A549 (cell line): ENCODE data around the gene ZNF143. TPM values are rescaled to one million over a fixed set of nuclear protein-coding genes. Genes with fewer than 3 reads are reported as not detected.

Source experiments
- ATAC-seq, 2 experiments: fragments of 200-7000 bp in 1 of 2; fragments of >200 bp in 1 of 2; cut with Nextera tagmentation in 1 of 2; cut with Tn5 transposase in 1 of 2; 3 replicates each; pipeline versions ENCODE4 v1.8.0 to v1.9.1; 2018 to 2020; ENCODE audit warnings: mild to moderate bottlenecking in 1 of 2, moderate library complexity in 1 of 2
- CTCF ChIA-PET: fragments of 300-600 bp; sonication (Branson Sonifier 250); formaldehyde crosslinking; extraction: SDS; loops from one replicate; lab custom pipeline; 2021; ENCODE audit warnings: antibody characterized with exemption, inconsistent platforms; lab: Yijun Ruan, JAX
- POLR2A ChIA-PET: fragments of 350-600 bp; formaldehyde crosslinking; extraction: SDS; loops from one replicate; lab custom pipeline; 2021; ENCODE audit warnings: antibody characterized with exemption, inconsistent platforms; lab: Yijun Ruan, JAX
- DNase-seq, 2 experiments: peaks; one replicate each; pipeline versions ENCODE4 v3.0.0 to v3.0.0-alpha.2; 2011 to 2016; ENCODE audit warnings: low read depth in 1 of 2, low spot score in 1 of 2
- FAIRE-seq: peaks from 2 replicates; lab custom pipeline; 2011; peaks lifted over from hg19 to GRCh38; lab: Jason Lieb, UNC
- H3K27ac ChIP-seq, 2 experiments: fragments of >200 bp; sonication (Bioruptor Twin); formaldehyde crosslinking; 3 replicates each; pipeline ENCODE4 v1.5.1; 2016 to 2017
- H3K4me1 ChIP-seq: fragments of >200 bp; sonication (Bioruptor Twin); formaldehyde crosslinking; 3 replicates; pipeline ENCODE4 v1.6.1; 2016
- H3K4me2 ChIP-seq: fragments of >200 bp; sonication (Bioruptor Twin); formaldehyde crosslinking; 3 replicates; pipeline ENCODE4 v1.6.1; 2016
- H3K4me3 ChIP-seq: fragments of >200 bp; sonication (Bioruptor Twin); formaldehyde crosslinking; 3 replicates; pipeline ENCODE4 v1.5.1; 2016
- H3K9me3 ChIP-seq: fragments of >200 bp; sonication (Bioruptor Twin); formaldehyde crosslinking; 3 replicates; pipeline ENCODE4 v1.6.1; 2016
- CBX2 ChIP-seq: fragments of 200-600 bp; sonication (generic); IDR thresholded peaks from 2 replicates; pipeline ENCODE4 v1.6.1; 2016; ENCODE audit warnings: low read depth, mild to moderate bottlenecking, borderline replicate concordance
- CBX8 ChIP-seq: fragments of 200-600 bp; sonication (generic); IDR thresholded peaks from 2 replicates; pipeline ENCODE4 v1.6.1; 2016
- EHMT2 ChIP-seq: fragments of 200-600 bp; sonication (generic); IDR thresholded peaks from 2 replicates; pipeline ENCODE4 v1.6.1; 2016; ENCODE audit warnings: antibody characterized with exemption, low read depth, mild to moderate bottlenecking, moderate library complexity
- FOXS1 ChIP-seq: fragments of 250-450 bp; sonication (Bioruptor Pico); IDR thresholded peaks from 2 replicates; pipeline ENCODE4 v1.5.0; 2020; ENCODE audit warnings: mild to moderate bottlenecking, moderate library complexity
- GATA3 ChIP-seq: IDR thresholded peaks from 2 replicates; pipeline ENCODE4 v1.6.1; 2012; ENCODE audit warnings: borderline replicate concordance
- HOXA7 ChIP-seq: fragments of 250-450 bp; sonication (Bioruptor Pico); IDR thresholded peaks from 2 replicates; pipeline ENCODE4 v1.5.0; 2020; ENCODE audit warnings: mild to moderate bottlenecking, moderate library complexity
- JUN ChIP-seq, 2 experiments: fragments of >200 bp; sonication (Bioruptor Twin); formaldehyde crosslinking; IDR thresholded peaks; 2 replicates in 1 of 2; 3 replicates in 1 of 2; pipeline ENCODE4 v1.6.1; 2016 to 2017
- MAFK ChIP-seq: fragments of 450-650 bp; IDR thresholded peaks from 2 replicates; pipeline ENCODE4 v1.6.1; 2014; ENCODE audit not compliant: partially characterized antibody
- NFE2L2 ChIP-seq: fragments of 150-350 bp; conservative IDR thresholded peaks from 2 replicates; pipeline ENCODE4 v1.6.1; 2014; ENCODE audit warnings: low read length
- PHF8 ChIP-seq: fragments of 200-600 bp; sonication (generic); IDR thresholded peaks from 2 replicates; pipeline ENCODE4 v1.6.1; 2016; ENCODE audit warnings: low read depth, mild to moderate bottlenecking, antibody characterized with exemption, moderate library complexity, borderline replicate concordance
- POLR2A ChIP-seq: IDR thresholded peaks from 2 replicates; pipeline ENCODE4 v1.6.1; 2012; ENCODE audit warnings: mild to moderate bottlenecking, low read length
- RAD21 ChIP-seq, 2 experiments: fragments of >200 bp in 1 of 2; sonication (Bioruptor Twin) in 1 of 2; formaldehyde crosslinking in 1 of 2; IDR thresholded peaks in 1 of 2; conservative IDR thresholded peaks in 1 of 2; 2 replicates in 1 of 2; 3 replicates in 1 of 2; pipeline ENCODE4 v1.6.1; 2012 to 2018; ENCODE audit warnings: inconsistent platforms in 1 of 2
- RCOR1 ChIP-seq: fragments of 150-350 bp; IDR thresholded peaks from 2 replicates; pipeline ENCODE4 v1.6.1; 2014; ENCODE audit warnings: antibody characterized with exemption, low read length, low read depth
- SMC3 ChIP-seq: fragments of >200 bp; sonication (Bioruptor Twin); formaldehyde crosslinking; IDR thresholded peaks from 3 replicates; pipeline ENCODE4 v1.6.1; 2018; ENCODE audit warnings: inconsistent platforms
- TP53 ChIP-seq: fragments of 250-450 bp; sonication (Bioruptor Pico); IDR thresholded peaks from 2 replicates; pipeline ENCODE4 v1.5.0; 2021; ENCODE audit warnings: mild to moderate bottlenecking, moderate library complexity
- ZC3H11A ChIP-seq: fragments of 450-650 bp; IDR thresholded peaks from 2 replicates; pipeline ENCODE4 v1.6.1; 2014; ENCODE audit warnings: antibody characterized with exemption, mild to moderate bottlenecking
- ZSCAN20 ChIP-seq: fragments of 250-450 bp; sonication (Bioruptor Pico); IDR thresholded peaks from 2 replicates; pipeline ENCODE4 v1.8.0; 2022; ENCODE audit warnings: mild to moderate bottlenecking, moderate library complexity
- WGBS: methylation state at CpG from one replicate; pipeline ENCODE4 v1.1.6; 2017; ENCODE audit errors: missing lambda C conversion rate; 5-methylcytosine and 5-hydroxymethylcytosine counted together
- polyA plus RNA-seq, 4 experiments: library from polyadenylated mRNA; depleted of rRNA in 3 of 4; stranded (reverse); fragments of >200 nt; fragmentation: RNase III in 1 of 4; extraction: RNeasy Plus Mini Kit Qiagen cat#74134 plus additional on column Dnase treatment in 1 of 4; gene quantifications; 2 replicates in 3 of 4; 3 replicates in 1 of 4; pipeline ENCODE4 v1.2.3, GENCODE V29; 2011 to 2017
- TF ChIP-seq, protein P1 (sequence below): fragments of 200-600 bp; sonication (generic); IDR thresholded peaks from 2 replicates; pipeline ENCODE4 v1.6.1; 2016; ENCODE audit warnings: antibody characterized with exemption, mild to moderate bottlenecking, moderate library complexity
- TF ChIP-seq, protein P2 (sequence below): fragments of 250-450 bp; sonication (Bioruptor Pico); IDR thresholded peaks from 2 replicates; pipeline ENCODE4 v1.5.0; 2021; ENCODE audit warnings: mild to moderate bottlenecking, moderate library complexity, borderline replicate concordance
- TF ChIP-seq, protein P3 (sequence below): IDR thresholded peaks from 2 replicates; pipeline ENCODE4 v1.6.1; 2012; ENCODE audit warnings: low read depth, borderline replicate concordance
- TF ChIP-seq, protein P4 (sequence below): fragments of >200 bp; sonication (Bioruptor Twin); formaldehyde crosslinking; IDR thresholded peaks from 3 replicates; pipeline ENCODE4 v1.6.1; 2016
- TF ChIP-seq, protein P5 (sequence below): fragments of 250-450 bp; sonication (Bioruptor Pico); IDR thresholded peaks from 2 replicates; pipeline ENCODE4 v1.5.0; 2020; ENCODE audit warnings: low read depth, mild to moderate bottlenecking, moderate library complexity

ZNF143 gene
- polyA plus RNA-seq, 2 of the 4 experiments (the other 2 are of a cell fraction), result 14.4 to 38.4 TPM

DNA sequence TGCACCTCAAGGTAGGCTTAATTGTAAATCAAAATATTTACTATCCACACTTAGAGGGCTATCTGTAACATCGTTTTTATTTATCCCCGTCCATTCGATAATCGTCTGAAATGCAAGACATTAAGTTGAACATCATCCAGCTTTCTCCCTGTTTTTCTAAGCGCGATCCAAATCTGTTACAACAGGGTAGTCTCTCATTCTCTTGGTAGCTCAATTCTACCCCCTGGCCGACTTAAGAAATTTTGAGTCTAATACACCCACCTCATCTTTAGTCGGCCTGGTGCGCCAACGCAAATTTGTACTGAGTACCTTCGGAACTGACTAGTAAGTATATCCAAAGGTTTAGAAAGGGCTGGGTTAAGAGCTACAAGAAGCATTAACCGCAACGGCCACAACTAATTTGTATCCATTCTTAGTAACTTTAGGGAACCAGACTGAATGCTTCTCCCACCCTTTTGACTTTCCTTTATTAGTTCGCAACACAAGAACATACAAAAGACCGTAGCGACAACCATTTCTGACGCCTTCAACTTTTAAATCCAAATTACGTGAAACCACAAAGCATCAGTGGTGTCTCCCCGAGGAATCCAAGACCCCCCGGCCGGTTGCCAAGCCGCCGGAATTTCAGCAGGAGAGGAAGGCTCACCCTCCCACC is 1.0 kb upstream of the ZNF143 start:
- 1% methylated on average over 23 of the region's 23 CpGs for whole genome bisulfite sequencing
- TF ChIP-seq ZC3H11A, result no peak
- peak; percentile 76; the same call in 1 of the 2 replicates for TF ChIP-seq HOXA7 (CRISPR knock-in tag)
- TF ChIP-seq NFE2L2, result no peak
- 0 out of 5 replicates have a peak, but pooled peaks of 1 of the 2 experiments have one; percentile 6 for TF ChIP-seq RAD21 (conservative IDR thresholded peaks at IDR 0.05 in 1 of 2, IDR thresholded peaks at IDR 0.05 in 1 of 2)
- no peak for TF ChIP-seq RCOR1
- POLR2A ChIA-PET, result interaction anchor here (0.6 to 4.0 kb wide), 25 partner anchors 8 to 846 kb away, joined by 3 to 46 read pairs (median 6); partner anchors contain the start of genes DENND5A, IPO7 and WEE1
- DNase-seq, result peak; percentile 16 to 66
- H3K4me3 ChIP-seq, result peak overlapping the region; percentile 79
- H3K4me2 ChIP-seq, result peak overlapping the region; percentile 79
- peak in 1 of 2 experiments; percentile 2; a peak in 2 of 6 replicates for ATAC-seq
- CTCF ChIA-PET, result interaction anchor here (0.5 to 1.8 kb wide), 8 partner anchors 11 to 907 kb away, joined by 3 to 7 read pairs (median 3); no protein-coding TSS in a partner anchor
- H3K4me1 ChIP-seq, result peaks cover 20% of the 10 kb centered on the region
- no peaks in the 10 kb centered on the region for H3K9me3 ChIP-seq
- no peak for FAIRE-seq
- H3K27ac ChIP-seq, result peak overlapping the region; percentile 99

DNA sequence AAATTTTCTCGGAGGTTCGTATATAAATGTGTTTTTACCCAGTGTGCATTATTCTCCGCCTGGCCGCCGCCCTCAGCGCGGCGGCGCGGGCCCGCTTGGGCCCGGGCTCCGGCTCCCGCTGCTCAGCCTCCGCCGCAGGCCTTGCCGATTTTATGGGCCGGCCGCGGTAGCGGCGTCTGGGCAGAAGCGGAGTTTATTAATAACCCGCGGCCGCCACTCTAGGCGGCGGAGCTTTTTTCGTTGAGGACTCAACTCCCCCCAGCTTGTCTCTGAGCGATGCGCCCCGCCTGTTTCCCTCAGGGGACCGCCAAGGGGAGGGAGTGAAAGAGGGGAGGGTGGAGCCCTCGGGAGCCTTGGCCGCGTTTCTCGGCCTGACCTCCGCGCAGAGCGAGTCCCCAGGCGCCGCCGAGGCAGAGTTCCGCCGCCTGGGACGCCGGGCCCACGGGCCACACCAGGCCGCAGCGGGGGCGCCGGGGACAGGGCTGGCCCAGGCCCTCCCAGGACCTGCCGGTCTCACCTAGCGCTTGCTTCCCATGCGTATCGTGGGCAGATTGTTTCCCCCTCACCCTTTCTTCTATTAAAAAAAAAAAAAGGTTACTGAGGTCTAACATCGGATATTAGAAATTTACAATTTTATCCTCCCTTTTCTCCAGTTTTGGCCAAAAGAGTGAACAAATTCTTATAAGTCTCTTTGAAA is 399 bp downstream of the ZNF143 start:
- Histone ChIP-seq H3K4me3 (peak overlapping the region; percentile 83), H3K4me1 (peaks cover 20% of the 10 kb centered on the region), H3K9me3 (no peaks in the 10 kb centered on the region), H3K27ac (peak overlapping the region; percentile 93 to 99), H3K4me2 (peak overlapping the region; percentile 88)
- peak; percentile 80 to 81 for ATAC-seq
- peak; percentile 82 to 91 for DNase-seq
- CTCF ChIA-PET, result interaction anchor here (0.7 to 1.5 kb wide), 5 partner anchors 45 to 905 kb away, joined by 3 to 5 read pairs (median 3); no protein-coding TSS in a partner anchor
- 3% methylated on average over 30 of the region's 57 CpGs for WGBS
- no peak for FAIRE-seq
- POLR2A ChIA-PET, result interaction anchor here (0.6 to 4.0 kb wide), 53 partner anchors 8 to 1092 kb away, joined by 3 to 46 read pairs (median 4); partner anchors contain the start of genes ADM, DENND5A, IPO7 and SWAP70
- TF ChIP-seq RAD21 (conservative IDR thresholded peaks at IDR 0.05 in 1 of 2, IDR thresholded peaks at IDR 0.05 in 1 of 2) (peak in 1 of 2 experiments; percentile 25; a peak in 1 of 5 replicates), CBX8 (no peak), SMC3 (peak; percentile 26; the same call in 2 of the 3 replicates), JUN (IDR thresholded peaks at IDR 0.05) (peak; percentile 93 to 99), PHF8 (peak; percentile 99), POLR2A (peak; percentile 74), MAFK (peak; percentile 54), CBX2 (no peak), EHMT2 (no peak), TP53 (CRISPR knock-in tag) (peak; percentile 86; the same call in 1 of the 2 replicates), FOXS1 (CRISPR knock-in tag) (no peak), ZSCAN20 (no peak), GATA3 (no peak)
- TF ChIP-seq, protein P1, sequence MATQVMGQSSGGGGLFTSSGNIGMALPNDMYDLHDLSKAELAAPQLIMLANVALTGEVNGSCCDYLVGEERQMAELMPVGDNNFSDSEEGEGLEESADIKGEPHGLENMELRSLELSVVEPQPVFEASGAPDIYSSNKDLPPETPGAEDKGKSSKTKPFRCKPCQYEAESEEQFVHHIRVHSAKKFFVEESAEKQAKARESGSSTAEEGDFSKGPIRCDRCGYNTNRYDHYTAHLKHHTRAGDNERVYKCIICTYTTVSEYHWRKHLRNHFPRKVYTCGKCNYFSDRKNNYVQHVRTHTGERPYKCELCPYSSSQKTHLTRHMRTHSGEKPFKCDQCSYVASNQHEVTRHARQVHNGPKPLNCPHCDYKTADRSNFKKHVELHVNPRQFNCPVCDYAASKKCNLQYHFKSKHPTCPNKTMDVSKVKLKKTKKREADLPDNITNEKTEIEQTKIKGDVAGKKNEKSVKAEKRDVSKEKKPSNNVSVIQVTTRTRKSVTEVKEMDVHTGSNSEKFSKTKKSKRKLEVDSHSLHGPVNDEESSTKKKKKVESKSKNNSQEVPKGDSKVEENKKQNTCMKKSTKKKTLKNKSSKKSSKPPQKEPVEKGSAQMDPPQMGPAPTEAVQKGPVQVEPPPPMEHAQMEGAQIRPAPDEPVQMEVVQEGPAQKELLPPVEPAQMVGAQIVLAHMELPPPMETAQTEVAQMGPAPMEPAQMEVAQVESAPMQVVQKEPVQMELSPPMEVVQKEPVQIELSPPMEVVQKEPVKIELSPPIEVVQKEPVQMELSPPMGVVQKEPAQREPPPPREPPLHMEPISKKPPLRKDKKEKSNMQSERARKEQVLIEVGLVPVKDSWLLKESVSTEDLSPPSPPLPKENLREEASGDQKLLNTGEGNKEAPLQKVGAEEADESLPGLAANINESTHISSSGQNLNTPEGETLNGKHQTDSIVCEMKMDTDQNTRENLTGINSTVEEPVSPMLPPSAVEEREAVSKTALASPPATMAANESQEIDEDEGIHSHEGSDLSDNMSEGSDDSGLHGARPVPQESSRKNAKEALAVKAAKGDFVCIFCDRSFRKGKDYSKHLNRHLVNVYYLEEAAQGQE, result peak; percentile 32
- TF ChIP-seq, protein P2, sequence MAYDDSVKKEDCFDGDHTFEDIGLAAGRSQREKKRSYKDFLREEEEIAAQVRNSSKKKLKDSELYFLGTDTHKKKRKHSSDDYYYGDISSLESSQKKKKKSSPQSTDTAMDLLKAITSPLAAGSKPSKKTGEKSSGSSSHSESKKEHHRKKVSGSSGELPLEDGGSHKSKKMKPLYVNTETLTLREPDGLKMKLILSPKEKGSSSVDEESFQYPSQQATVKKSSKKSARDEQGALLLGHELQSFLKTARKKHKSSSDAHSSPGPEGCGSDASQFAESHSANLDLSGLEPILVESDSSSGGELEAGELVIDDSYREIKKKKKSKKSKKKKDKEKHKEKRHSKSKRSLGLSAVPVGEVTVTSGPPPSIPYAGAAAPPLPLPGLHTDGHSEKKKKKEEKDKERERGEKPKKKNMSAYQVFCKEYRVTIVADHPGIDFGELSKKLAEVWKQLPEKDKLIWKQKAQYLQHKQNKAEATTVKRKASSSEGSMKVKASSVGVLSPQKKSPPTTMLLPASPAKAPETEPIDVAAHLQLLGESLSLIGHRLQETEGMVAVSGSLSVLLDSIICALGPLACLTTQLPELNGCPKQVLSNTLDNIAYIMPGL (CRISPR knock-in tag), result peak; percentile 39; the same call in 1 of the 2 replicates
- TF ChIP-seq, protein P3, sequence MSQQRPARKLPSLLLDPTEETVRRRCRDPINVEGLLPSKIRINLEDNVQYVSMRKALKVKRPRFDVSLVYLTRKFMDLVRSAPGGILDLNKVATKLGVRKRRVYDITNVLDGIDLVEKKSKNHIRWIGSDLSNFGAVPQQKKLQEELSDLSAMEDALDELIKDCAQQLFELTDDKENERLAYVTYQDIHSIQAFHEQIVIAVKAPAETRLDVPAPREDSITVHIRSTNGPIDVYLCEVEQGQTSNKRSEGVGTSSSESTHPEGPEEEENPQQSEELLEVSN, result 0 out of 2 replicates have a peak, but pooled peaks have one; percentile 26
- TF ChIP-seq, protein P4, sequence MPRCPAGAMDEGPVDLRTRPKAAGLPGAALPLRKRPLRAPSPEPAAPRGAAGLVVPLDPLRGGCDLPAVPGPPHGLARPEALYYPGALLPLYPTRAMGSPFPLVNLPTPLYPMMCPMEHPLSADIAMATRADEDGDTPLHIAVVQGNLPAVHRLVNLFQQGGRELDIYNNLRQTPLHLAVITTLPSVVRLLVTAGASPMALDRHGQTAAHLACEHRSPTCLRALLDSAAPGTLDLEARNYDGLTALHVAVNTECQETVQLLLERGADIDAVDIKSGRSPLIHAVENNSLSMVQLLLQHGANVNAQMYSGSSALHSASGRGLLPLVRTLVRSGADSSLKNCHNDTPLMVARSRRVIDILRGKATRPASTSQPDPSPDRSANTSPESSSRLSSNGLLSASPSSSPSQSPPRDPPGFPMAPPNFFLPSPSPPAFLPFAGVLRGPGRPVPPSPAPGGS, result peak; percentile 99
- TF ChIP-seq, protein P5, sequence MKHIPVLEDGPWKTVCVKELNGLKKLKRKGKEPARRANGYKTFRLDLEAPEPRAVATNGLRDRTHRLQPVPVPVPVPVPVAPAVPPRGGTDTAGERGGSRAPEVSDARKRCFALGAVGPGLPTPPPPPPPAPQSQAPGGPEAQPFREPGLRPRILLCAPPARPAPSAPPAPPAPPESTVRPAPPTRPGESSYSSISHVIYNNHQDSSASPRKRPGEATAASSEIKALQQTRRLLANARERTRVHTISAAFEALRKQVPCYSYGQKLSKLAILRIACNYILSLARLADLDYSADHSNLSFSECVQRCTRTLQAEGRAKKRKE (CRISPR knock-in tag), result no peak
